ENCODE results near the gene UHRF2.
"Not testable (repeated sequence)": the region's sequence is repeated elsewhere in the genome, so short reads cannot be mapped to it uniquely, and the experiment has no call there.

The UHRF2 gene

GRCh38 chr9:6412487-6413364 lies at the start of gene UHRF2:
Gene UHRF2 (plus strand): TSS chr9:6413199. CDS start chr9:6413491, 292 bp downstream.
- DNase-seq: peak; percentile 88

- no peak for DNase-seq
These were observed 45.7 kb upstream of the UHRF2 start for GRCh38 chr9:6367128-6367890.

GRCh38 chr9:6368831-6369230 lies 44.2 kb upstream of the UHRF2 start:
- no peak for DNase-seq

GRCh38 chr9:6381477-6382012 lies 31.5 kb upstream of the UHRF2 start:
- DNase-seq: not testable (repeated sequence)

- DNase-seq: no peak
These were observed 30.3 kb upstream of the UHRF2 start for GRCh38 chr9:6382681-6383080.

GRCh38 chr9:6383551-6384225 lies 29.3 kb upstream of the UHRF2 start:
- no peak for DNase-seq

GRCh38 chr9:6384732-6385131 lies 28.3 kb upstream of the UHRF2 start:
- peak; percentile 36 for DNase-seq

- DNase-seq: no peak
These were observed 13.9 kb upstream of the UHRF2 start for GRCh38 chr9:6399071-6399470.

- no peak for DNase-seq
These were observed 7.6 kb upstream of the UHRF2 start for GRCh38 chr9:6405371-6405770.

- DNase-seq: no peak
These were observed 5.2 kb upstream of the UHRF2 start for GRCh38 chr9:6407778-6408177.

- DNase-seq: no peak
These were observed 4.7 kb upstream of the UHRF2 start for GRCh38 chr9:6408320-6408719.

- DNase-seq: no peak
These were observed 3.2 kb upstream of the UHRF2 start for GRCh38 chr9:6409811-6410210.

- DNase-seq: no peak
These were observed 2.4 kb upstream of the UHRF2 start for GRCh38 chr9:6410633-6411032.

GRCh38 chr9:6413365-6414246 lies 607 bp downstream of the UHRF2 start:
- no peak for DNase-seq

- no peak for DNase-seq
These were observed 1.2 kb downstream of the UHRF2 start for GRCh38 chr9:6414247-6414641.

- no peak for DNase-seq
These were observed 2.3 kb downstream of the UHRF2 start for GRCh38 chr9:6415266-6415665.

GRCh38 chr9:6417186-6417585 lies 4.2 kb downstream of the UHRF2 start:
- no peak for DNase-seq

- no peak for DNase-seq
These were observed 5.8 kb downstream of the UHRF2 start for GRCh38 chr9:6418764-6419163.

- DNase-seq: no peak
These were observed 11.9 kb downstream of the UHRF2 start for GRCh38 chr9:6424940-6425339.

- peak; percentile 9 for DNase-seq
These were observed 13.1 kb downstream of the UHRF2 start for GRCh38 chr9:6426117-6426516.

GRCh38 chr9:6428940-6429889 lies 16.2 kb downstream of the UHRF2 start:
- DNase-seq: no peak

All from NCI-H2171 treated with DMSO at 0.1 percent for 48 hours (cell line).